H1 (cell line): ENCODE data around the gene DDX51. TPM values are rescaled to one million over a fixed set of nuclear protein-coding genes. Genes with fewer than 3 reads are reported as not detected.

ENCODE experiments used
- ASH2L ChIP-seq: fragments of 200-600, 300-600 bp; sonication (generic); IDR thresholded peaks from one replicate; pipeline ENCODE4 v1.7.1; 2017; ENCODE audit warnings: low read length
- ATF3 ChIP-seq: IDR thresholded peaks from 2 replicates; pipeline ENCODE4 v1.6.1; 2011; ENCODE audit warnings: low read depth, mild to moderate bottlenecking, low read length; ENCODE audit not compliant: insufficient read depth
- BCL11A ChIP-seq, 2 experiments: IDR thresholded peaks; one replicate each; pipeline ENCODE4 v1.6.1; 2011; ENCODE audit warnings: low read depth in 2 of 2, low read length in 2 of 2, mild to moderate bottlenecking in 2 of 2
- CHD1 ChIP-seq: IDR thresholded peaks from 2 replicates; pipeline ENCODE4 v1.6.1; 2012; ENCODE audit warnings: low read depth, low read length, improper control_type of control experiment
- CHD2 ChIP-seq: IDR thresholded peaks from 2 replicates; pipeline ENCODE4 v1.6.1; 2012; ENCODE audit warnings: low read length, improper control_type of control experiment
- CHD7 ChIP-seq: fragments of 300-600 bp; sonication (generic); IDR thresholded peaks from 2 replicates; pipeline ENCODE4 v1.7.1; 2012; ENCODE audit warnings: low read length, moderate library complexity, mild to moderate bottlenecking, inconsistent platforms; ENCODE audit not compliant: insufficient replicate concordance
- MAFK ChIP-seq: IDR thresholded peaks from 2 replicates; pipeline ENCODE4 v1.6.1; 2012; ENCODE audit warnings: low read depth, mild to moderate bottlenecking, improper control_type of control experiment, low read length
- NANOG ChIP-seq: IDR thresholded peaks from 2 replicates; pipeline ENCODE4 v1.6.1; 2011; ENCODE audit warnings: low read length, low read depth, mild to moderate bottlenecking, inconsistent platforms; ENCODE audit not compliant: insufficient read depth, poor library complexity, severe bottlenecking
- RNF2 ChIP-seq: fragments of 200-900, 300-1000 bp; sonication (generic); IDR thresholded peaks from 2 replicates; pipeline ENCODE4 v1.7.1; 2016; ENCODE audit warnings: borderline replicate concordance, low read depth, mild to moderate bottlenecking, antibody characterized with exemption, low read length; ENCODE audit not compliant: poor library complexity, severe bottlenecking; ENCODE audit errors: missing control alignments
- SRF ChIP-seq: IDR thresholded peaks from 2 replicates; pipeline ENCODE4 v1.6.1; 2011; ENCODE audit warnings: mild to moderate bottlenecking, low read depth, low read length, moderate library complexity
- YY1 ChIP-seq: IDR thresholded peaks from 2 replicates; pipeline ENCODE4 v1.6.1; 2011; ENCODE audit warnings: low read depth, mild to moderate bottlenecking, low read length
- polyA plus RNA-seq, 7 experiments: library from polyadenylated mRNA; depleted of rRNA in 3 of 7; stranded (reverse) in 5 of 7; unstranded in 2 of 7; fragments of >200 nt in 5 of 7; fragments of 200-250 nt in 2 of 7; gene quantifications; 1 replicate in 5 of 7; 2 replicates in 1 of 7; 4 replicates in 1 of 7; pipeline versions ENCODE4 v1.2.1 to v1.2.3, GENCODE V29; 2011 to 2013; ENCODE audit warnings: missing spikeins in 2 of 7, mixed read lengths in 2 of 7
- total RNA-seq: library from RNA; stranded (reverse); fragmentation: NEBNext Ultra II Directional; extraction: Animal tissue kit (Norgen Biotek cat#: 25700); gene quantifications from 2 replicates; pipeline ENCODE4 v1.2.1, GENCODE V29; 2021

DDX51 gene
- total and polyA plus RNA-seq, 2 of the 8 experiments (the other 6 are each of a cell fraction or from before 2014, with no cell fraction given), result 11.2 to 24.4 TPM

GRCh38 chr12:132160016-132160415 is 15.9 kb upstream of the DDX51 start (continued):
- TF ChIP-seq CHD7, result no peak
- no peak for TF ChIP-seq RNF2
- TF ChIP-seq MAFK, result no peak
- no peak for TF ChIP-seq ATF3
- no peak for TF ChIP-seq BCL11A (IDR thresholded peaks at IDR 0.05; ENCODE audit: low read depth in 2 of 2, low read length in 2 of 2)
- no peak for TF ChIP-seq CHD2
- no peak for TF ChIP-seq YY1
- TF ChIP-seq ASH2L, result no peak
- TF ChIP-seq NANOG, result no peak
- no peak for TF ChIP-seq SRF
- no peak for TF ChIP-seq CHD1
